SU-DHL-6 (cell line): ENCODE data around the gene TMEM170B.

Experiments
- H2AFZ ChIP-seq: fragments of 200-600 bp; sonication (generic); 2 replicates; pipeline ENCODE4 v1.6.1; 2014; ENCODE audit warnings: low read depth, mild to moderate bottlenecking, moderate library complexity, mixed read lengths, antibody characterized with exemption, low read length; ENCODE audit not compliant: severe bottlenecking
- H3F3A ChIP-seq: fragments of 200-600 bp; shearing (Covaris generic); 2 replicates; pipeline ENCODE4 v1.6.0; 2016; ENCODE audit warnings: antibody characterized with exemption, mild to moderate bottlenecking; ENCODE audit not compliant: insufficient read depth
- H3K27ac ChIP-seq: fragments of 200-600 bp; sonication (generic); 2 replicates; pipeline ENCODE4 v1.5.1; 2016; ENCODE audit warnings: low read depth, mild to moderate bottlenecking, low read length, moderate library complexity, mixed read lengths
- H3K27me3 ChIP-seq: fragments of 200-600 bp; sonication (generic), shearing (Covaris generic); 2 replicates; pipeline ENCODE4 v1.6.0; 2014; ENCODE audit warnings: mild to moderate bottlenecking, low read length
- H3K36me3 ChIP-seq: fragments of 200-600 bp; sonication (generic); 2 replicates; pipeline ENCODE4 v1.6.1; 2014; ENCODE audit warnings: mild to moderate bottlenecking, low read length, mixed read lengths
- H3K4me2 ChIP-seq: fragments of 300-600, 200-600 bp; shearing (Covaris generic), sonication (generic); 2 replicates; pipeline ENCODE4 v1.6.0; 2014; ENCODE audit warnings: low read length, low read depth, mild to moderate bottlenecking; ENCODE audit not compliant: poor library complexity, severe bottlenecking
- H3K4me3 ChIP-seq: fragments of 200-600 bp; sonication (generic); 2 replicates; pipeline ENCODE4 v1.5.1; 2014; ENCODE audit warnings: antibody characterized with exemption, low read length, mild to moderate bottlenecking, mixed read lengths; ENCODE audit not compliant: insufficient read depth, poor library complexity, severe bottlenecking
- H3K79me2 ChIP-seq: fragments of 200-600 bp; sonication (generic); 2 replicates; pipeline ENCODE4 v1.6.1; 2014; ENCODE audit warnings: mild to moderate bottlenecking, low read length, moderate library complexity; ENCODE audit not compliant: insufficient read depth
- H3K9ac ChIP-seq: fragments of 200-600 bp; sonication (generic); 2 replicates; pipeline ENCODE4 v1.7.0; 2014; ENCODE audit warnings: mild to moderate bottlenecking, low read length
- H3K9me2 ChIP-seq: fragments of 200-600 bp; sonication (generic); replicated peaks from 2 replicates; pipeline ENCODE4 v1.6.1; 2014; ENCODE audit warnings: low read length; ENCODE audit not compliant: insufficient read depth
- H3K9me3 ChIP-seq: fragments of 200-600 bp; sonication (generic); 2 replicates; pipeline ENCODE4 v1.6.1; 2014; ENCODE audit warnings: low read length, mixed read lengths; ENCODE audit not compliant: insufficient read depth
- H4K20me1 ChIP-seq: fragments of 200-600 bp; sonication (generic); 2 replicates; pipeline ENCODE4 v1.6.1; 2014; ENCODE audit warnings: low read depth, mild to moderate bottlenecking, antibody characterized with exemption, low read length, moderate library complexity, mixed read lengths
- EZH2phosphoT487 ChIP-seq: fragments of 200-600 bp; sonication (generic), shearing (Covaris generic); conservative IDR thresholded peaks from 2 replicates; pipeline ENCODE4 v1.6.1; 2018; ENCODE audit warnings: mild to moderate bottlenecking, antibody characterized with exemption, low read length, moderate library complexity, mixed read lengths
- TF ChIP-seq, protein P1 (sequence below): fragments of 200-600 bp; sonication (generic); IDR thresholded peaks from one replicate; pipeline ENCODE4 v1.5.1; 2017; ENCODE audit warnings: antibody characterized with exemption, mild to moderate bottlenecking, low read length, moderate library complexity; ENCODE audit not compliant: insufficient read depth, poor library complexity, severe bottlenecking

Gene TMEM170B

DNA sequence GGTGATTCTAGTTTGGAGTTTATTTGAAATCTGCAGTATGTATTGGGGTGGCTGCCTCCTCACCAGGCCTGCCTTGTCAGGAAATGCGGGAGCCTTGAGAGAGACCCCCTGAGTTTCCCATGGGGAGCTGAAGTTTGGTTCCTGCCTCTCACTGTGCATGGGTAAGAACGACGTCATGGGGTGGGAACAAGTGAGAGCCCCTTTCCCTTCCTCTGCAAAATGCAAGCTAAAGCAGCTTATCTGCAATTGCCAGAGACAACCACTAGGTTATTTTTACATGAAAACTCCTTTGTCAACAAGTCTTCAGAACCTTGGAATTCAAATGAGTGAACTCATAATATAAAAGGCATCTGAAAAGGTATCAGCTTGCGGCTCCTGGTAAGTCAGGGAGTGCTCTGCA lies 58.4 kb downstream of the TMEM170B start:
- no peak overlapping the region for H2AFZ ChIP-seq

DNA sequence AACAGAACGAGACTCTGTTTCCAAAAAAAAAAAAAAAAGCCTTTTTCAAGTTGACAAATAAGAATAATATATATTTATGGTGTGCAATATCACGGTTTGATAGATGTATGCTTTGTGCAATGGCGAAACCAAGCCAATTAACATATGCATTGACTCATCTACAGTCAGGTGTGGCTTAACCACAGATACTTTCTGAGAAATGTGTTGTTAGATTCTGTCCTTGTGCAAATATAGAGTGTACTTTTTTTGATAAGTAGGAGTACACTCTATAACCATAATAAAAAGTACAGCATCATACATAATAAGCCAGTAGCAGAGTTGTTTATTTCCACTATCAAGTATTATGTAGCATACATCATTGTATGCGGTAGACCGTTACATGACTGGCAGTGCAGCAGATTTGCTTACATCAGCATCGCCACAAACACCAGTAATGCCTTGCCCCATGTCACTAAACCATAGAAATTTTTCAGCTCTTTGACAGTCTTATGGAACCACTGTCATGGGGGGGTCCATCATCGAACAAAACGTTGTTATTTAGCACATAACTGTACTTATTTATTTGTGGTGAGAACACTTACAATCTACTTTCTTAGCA lies 59.2 kb downstream of the TMEM170B start:
- no peaks in the 10 kb centered on the region for H3F3A ChIP-seq
- no peak overlapping the region for H3K4me2 ChIP-seq
- H2AFZ ChIP-seq, result no peak overlapping the region
- TF ChIP-seq, protein P1, sequence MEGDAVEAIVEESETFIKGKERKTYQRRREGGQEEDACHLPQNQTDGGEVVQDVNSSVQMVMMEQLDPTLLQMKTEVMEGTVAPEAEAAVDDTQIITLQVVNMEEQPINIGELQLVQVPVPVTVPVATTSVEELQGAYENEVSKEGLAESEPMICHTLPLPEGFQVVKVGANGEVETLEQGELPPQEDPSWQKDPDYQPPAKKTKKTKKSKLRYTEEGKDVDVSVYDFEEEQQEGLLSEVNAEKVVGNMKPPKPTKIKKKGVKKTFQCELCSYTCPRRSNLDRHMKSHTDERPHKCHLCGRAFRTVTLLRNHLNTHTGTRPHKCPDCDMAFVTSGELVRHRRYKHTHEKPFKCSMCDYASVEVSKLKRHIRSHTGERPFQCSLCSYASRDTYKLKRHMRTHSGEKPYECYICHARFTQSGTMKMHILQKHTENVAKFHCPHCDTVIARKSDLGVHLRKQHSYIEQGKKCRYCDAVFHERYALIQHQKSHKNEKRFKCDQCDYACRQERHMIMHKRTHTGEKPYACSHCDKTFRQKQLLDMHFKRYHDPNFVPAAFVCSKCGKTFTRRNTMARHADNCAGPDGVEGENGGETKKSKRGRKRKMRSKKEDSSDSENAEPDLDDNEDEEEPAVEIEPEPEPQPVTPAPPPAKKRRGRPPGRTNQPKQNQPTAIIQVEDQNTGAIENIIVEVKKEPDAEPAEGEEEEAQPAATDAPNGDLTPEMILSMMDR, result no peak
- TF ChIP-seq EZH2phosphoT487, result no peak
- H3K27me3 ChIP-seq, result 0 out of 2 replicates have a peak, but pooled peaks cover 3% of the 10 kb centered on the region
- no peaks in the 10 kb centered on the region for H3K36me3 ChIP-seq
- no peaks in the 10 kb centered on the region for H3K9me2 ChIP-seq
- H4K20me1 ChIP-seq, result no peaks in the 10 kb centered on the region
- no peak overlapping the region for H3K4me3 ChIP-seq
- H3K9ac ChIP-seq, result no peak overlapping the region
- H3K27ac ChIP-seq, result no peak overlapping the region
- no peaks in the 10 kb centered on the region for H3K9me3 ChIP-seq
- no peaks in the 10 kb centered on the region for H3K79me2 ChIP-seq

More for the DNA sequence above, 58.4 kb downstream of the TMEM170B start:
- Histone ChIP-seq H3K9me2 (no peaks in the 10 kb centered on the region), H3F3A (no peaks in the 10 kb centered on the region), H3K27ac (no peak overlapping the region), H3K27me3 (0 out of 2 replicates have a peak, but pooled peaks cover 3% of the 10 kb centered on the region), H3K36me3 (no peaks in the 10 kb centered on the region), H3K4me3 (no peak overlapping the region), H3K9ac (no peak overlapping the region), H4K20me1 (no peaks in the 10 kb centered on the region), H3K9me3 (no peaks in the 10 kb centered on the region), H3K79me2 (no peaks in the 10 kb centered on the region), H3K4me2 (no peak overlapping the region)
- TF ChIP-seq EZH2phosphoT487, result no peak
- TF ChIP-seq, protein P1, result peak; percentile 33

DNA sequence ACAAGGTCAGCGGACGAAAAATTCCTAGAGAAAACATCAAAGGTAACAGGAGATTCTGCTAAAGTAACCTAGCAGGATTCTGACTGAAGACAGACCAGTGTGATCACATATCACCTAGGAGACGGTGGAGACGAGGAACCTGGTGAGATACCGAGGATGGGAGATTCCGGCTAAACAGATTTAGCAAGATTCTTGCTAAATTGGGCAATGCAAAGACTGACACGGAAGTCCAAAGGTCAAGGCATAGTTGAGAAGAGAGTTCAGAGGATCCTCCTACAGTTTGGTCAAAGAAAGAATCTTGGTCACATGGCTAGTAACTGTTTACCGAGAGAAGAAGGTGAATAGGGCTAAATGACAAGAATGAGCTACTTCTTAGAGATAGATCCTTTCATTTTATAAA lies 61.1 kb downstream of the TMEM170B start:
- Histone ChIP-seq H3K4me2 (no peak overlapping the region), H3K9me3 (no peaks in the 10 kb centered on the region), H3F3A (no peaks in the 10 kb centered on the region), H3K79me2 (no peaks in the 10 kb centered on the region), H3K27ac (no peak overlapping the region), H4K20me1 (no peaks in the 10 kb centered on the region), H3K4me3 (no peak overlapping the region), H3K9ac (no peak overlapping the region), H2AFZ (no peak overlapping the region), H3K27me3 (0 out of 2 replicates have a peak, but pooled peaks cover 3% of the 10 kb centered on the region), H3K36me3 (no peaks in the 10 kb centered on the region), H3K9me2 (no peaks in the 10 kb centered on the region)
- TF ChIP-seq EZH2phosphoT487, result no peak
- TF ChIP-seq, protein P1, result no peak
